ENCODE measurements around the gene CDK3.

CDK3 gene

DNA sequence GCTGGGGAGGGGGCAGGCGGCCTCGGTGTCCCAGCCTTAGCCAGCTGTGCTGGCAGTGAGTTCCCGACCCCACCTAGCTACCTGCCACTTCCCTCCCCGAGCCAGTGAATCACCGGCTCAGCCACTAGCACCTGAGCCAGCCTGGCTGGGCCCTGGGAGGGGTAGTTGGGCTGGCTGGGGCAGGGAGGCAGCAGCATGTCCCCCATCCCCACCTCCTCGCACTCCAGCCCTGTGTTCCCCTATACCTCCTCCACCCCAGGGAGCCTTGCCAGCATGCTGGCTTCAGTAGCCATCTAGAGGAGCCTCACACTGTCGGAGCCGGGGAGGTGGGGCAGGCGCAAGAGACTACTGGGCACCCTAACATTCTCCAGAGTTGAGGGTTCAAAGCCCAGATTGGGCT, 23.7 kb downstream of the CDK3 start:
- Histone ChIP-seq H3K4me1 (ENCODE audit: control insufficient read depth in 1 of 2, insufficient read depth in 2 of 2, low read length in 2 of 2) (peaks cover 0 to 25% of the 10 kb centered on the region in 2 donors), H3K36me3 (ENCODE audit: control insufficient read depth in 1 of 2, insufficient read depth in 2 of 2, low read length in 2 of 2) (peaks cover 0 to 13% of the 10 kb centered on the region in 2 donors), H3K9me3 (ENCODE audit: control insufficient read depth in 1 of 2, low read length in 2 of 2) (no peaks in the 10 kb centered on the region), H3K4me3 (ENCODE audit: low read depth in 1 of 2, low read length in 2 of 2) (no peak overlapping the region), H3K27ac (ENCODE audit: low read depth, low read length) (no peak overlapping the region), H3K9ac (ENCODE audit: low read depth in 1 of 2, low read length in 2 of 2) (no peak overlapping the region), H3K27me3 (ENCODE audit: control insufficient read depth in 1 of 2, insufficient read depth in 2 of 2, low read length in 2 of 2) (peaks cover 0 to under 1% of the 10 kb centered on the region in 2 donors)

DNA sequence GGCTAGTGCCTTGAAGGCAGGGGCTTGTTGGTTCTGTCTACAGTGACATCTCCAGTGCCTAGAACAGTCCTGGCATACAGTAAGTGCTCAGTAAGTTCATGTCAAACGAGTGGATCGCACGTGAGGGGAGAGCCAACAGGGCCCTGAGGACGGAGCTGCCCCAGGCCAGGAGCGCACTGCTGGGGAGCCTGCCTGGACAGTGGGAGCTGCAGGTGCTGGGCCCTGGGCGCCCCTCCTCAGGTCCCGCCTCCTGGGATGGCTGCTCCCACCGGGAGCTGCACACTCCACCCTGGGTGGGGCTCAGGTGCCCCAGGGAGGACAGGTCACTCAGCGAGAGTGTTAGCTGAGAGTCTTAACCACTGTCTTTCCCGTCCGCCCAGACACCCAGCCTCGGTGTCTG, 24.6 kb downstream of the CDK3 start:
- no peaks in the 10 kb centered on the region for H3K9me3 ChIP-seq (ENCODE audit: control insufficient read depth in 1 of 2, low read length in 2 of 2)
- H3K4me3 ChIP-seq (ENCODE audit: low read depth in 1 of 2, low read length in 2 of 2) = peak overlapping the region in 1 of 2 donors; percentile 28
- H3K27me3 ChIP-seq (ENCODE audit: control insufficient read depth in 1 of 2, insufficient read depth in 2 of 2, low read length in 2 of 2) = peaks cover 0 to 3% of the 10 kb centered on the region in 2 donors
- peaks cover 5 to 32% of the 10 kb centered on the region in 2 donors for H3K4me1 ChIP-seq (ENCODE audit: control insufficient read depth in 1 of 2, insufficient read depth in 2 of 2, low read length in 2 of 2)
- no peak overlapping the region for H3K9ac ChIP-seq (ENCODE audit: low read depth in 1 of 2, low read length in 2 of 2)
- H3K27ac ChIP-seq (ENCODE audit: low read depth, low read length) = no peak overlapping the region
- peaks cover 0 to 9% of the 10 kb centered on the region in 2 donors for H3K36me3 ChIP-seq (ENCODE audit: control insufficient read depth in 1 of 2, insufficient read depth in 2 of 2, low read length in 2 of 2)

DNA sequence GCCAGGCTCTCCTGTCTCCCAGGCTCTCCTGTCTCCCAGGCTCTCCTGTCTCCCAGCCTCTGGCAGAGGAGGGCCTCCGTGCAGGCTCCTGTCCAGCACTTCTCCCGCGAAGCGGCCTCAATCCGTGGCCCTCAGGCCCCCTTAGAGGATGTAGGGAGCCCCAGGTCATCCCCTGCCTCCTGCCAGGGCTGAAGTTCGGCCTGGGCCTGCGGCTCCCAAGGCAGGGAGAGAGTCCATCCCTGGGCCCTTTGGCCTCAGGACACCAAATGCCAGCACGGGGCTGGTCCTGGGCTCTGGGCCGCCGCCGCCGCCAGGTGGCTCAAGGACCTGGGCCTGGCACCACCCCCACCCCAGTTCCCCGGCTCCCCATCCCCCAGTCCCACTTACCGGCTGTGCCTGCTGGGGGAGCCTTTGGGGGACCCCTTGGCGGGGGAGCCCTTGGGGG, 26.1 kb downstream of the CDK3 start:
- H3K9ac ChIP-seq (ENCODE audit: low read depth in 1 of 2, low read length in 2 of 2) = peak overlapping the region in 1 of 2 donors; percentile 63
- H3K9me3 ChIP-seq (ENCODE audit: control insufficient read depth in 1 of 2, low read length in 2 of 2) = no peaks in the 10 kb centered on the region
- H3K36me3 ChIP-seq (ENCODE audit: control insufficient read depth in 1 of 2, insufficient read depth in 2 of 2, low read length in 2 of 2) = peaks cover 0 to 9% of the 10 kb centered on the region in 2 donors
- peak overlapping the region; percentile 20 for H3K27ac ChIP-seq (ENCODE audit: low read depth, low read length)
- peak overlapping the region; percentile 52 to 58 for H3K4me3 ChIP-seq (ENCODE audit: low read depth in 1 of 2, low read length in 2 of 2)
- peaks cover 0 to 3% of the 10 kb centered on the region in 2 donors for H3K27me3 ChIP-seq (ENCODE audit: control insufficient read depth in 1 of 2, insufficient read depth in 2 of 2, low read length in 2 of 2)
- peaks cover 5 to 32% of the 10 kb centered on the region in 2 donors for H3K4me1 ChIP-seq (ENCODE audit: control insufficient read depth in 1 of 2, insufficient read depth in 2 of 2, low read length in 2 of 2)

DNA sequence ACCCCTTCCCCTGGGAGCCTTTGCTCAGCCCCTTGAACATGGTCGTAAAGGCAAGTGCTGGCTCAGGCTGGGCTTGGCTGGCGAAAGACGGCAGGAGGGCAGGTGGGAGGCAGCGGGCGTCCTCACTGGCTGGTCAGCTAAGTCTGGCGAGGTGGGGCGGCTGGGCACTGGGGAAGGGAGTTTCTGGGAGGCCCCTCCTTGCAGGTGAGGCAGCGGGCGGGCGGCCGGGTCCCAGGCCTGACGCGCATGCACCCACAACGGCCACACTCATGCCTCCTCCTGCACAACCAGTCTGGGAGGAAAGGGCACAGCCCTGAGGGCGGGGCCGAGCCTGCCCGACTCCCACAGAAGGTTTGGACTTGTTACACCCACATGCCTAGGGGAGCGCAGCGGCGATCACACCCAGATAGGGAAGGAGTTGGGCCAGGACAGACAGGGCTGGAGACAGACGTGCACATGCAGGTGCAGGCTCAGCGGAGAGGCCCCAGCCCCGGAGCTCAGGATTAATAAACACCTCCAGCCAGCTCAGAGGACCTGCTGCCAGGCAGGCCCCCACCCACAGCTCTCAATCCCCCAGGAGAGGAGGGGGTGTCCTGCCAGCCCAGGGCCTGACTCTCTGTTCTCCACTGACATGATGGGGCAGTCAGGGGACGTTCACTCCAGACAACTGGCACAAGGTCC, 26.6 kb downstream of the CDK3 start, which contains the start of gene EVPL:
Gene EVPL (minus strand): TSS at position 148 of the 681 bp plus-strand sequence. CDS start 108 bp downstream, at position 40.
- Histone ChIP-seq H3K36me3 (ENCODE audit: control insufficient read depth in 1 of 2, insufficient read depth in 2 of 2, low read length in 2 of 2) (peaks cover 0 to 9% of the 10 kb centered on the region in 2 donors), H3K4me3 (ENCODE audit: low read depth in 1 of 2, low read length in 2 of 2) (peak within 1 kb of the TSS; percentile 52 to 58), H3K9me3 (ENCODE audit: control insufficient read depth in 1 of 2, low read length in 2 of 2) (no peaks in the 10 kb centered on the region), H3K27ac (ENCODE audit: low read depth, low read length) (peak within 1 kb of the TSS; percentile 32), H3K9ac (ENCODE audit: low read depth in 1 of 2, low read length in 2 of 2) (peak within 1 kb of the TSS in 1 of 2 donors; percentile 63), H3K4me1 (ENCODE audit: control insufficient read depth in 1 of 2, insufficient read depth in 2 of 2, low read length in 2 of 2) (peaks cover 8 to 35% of the 10 kb centered on the region in 2 donors), H3K27me3 (ENCODE audit: control insufficient read depth in 1 of 2, insufficient read depth in 2 of 2, low read length in 2 of 2) (peaks cover 0 to 3% of the 10 kb centered on the region in 2 donors)

DNA sequence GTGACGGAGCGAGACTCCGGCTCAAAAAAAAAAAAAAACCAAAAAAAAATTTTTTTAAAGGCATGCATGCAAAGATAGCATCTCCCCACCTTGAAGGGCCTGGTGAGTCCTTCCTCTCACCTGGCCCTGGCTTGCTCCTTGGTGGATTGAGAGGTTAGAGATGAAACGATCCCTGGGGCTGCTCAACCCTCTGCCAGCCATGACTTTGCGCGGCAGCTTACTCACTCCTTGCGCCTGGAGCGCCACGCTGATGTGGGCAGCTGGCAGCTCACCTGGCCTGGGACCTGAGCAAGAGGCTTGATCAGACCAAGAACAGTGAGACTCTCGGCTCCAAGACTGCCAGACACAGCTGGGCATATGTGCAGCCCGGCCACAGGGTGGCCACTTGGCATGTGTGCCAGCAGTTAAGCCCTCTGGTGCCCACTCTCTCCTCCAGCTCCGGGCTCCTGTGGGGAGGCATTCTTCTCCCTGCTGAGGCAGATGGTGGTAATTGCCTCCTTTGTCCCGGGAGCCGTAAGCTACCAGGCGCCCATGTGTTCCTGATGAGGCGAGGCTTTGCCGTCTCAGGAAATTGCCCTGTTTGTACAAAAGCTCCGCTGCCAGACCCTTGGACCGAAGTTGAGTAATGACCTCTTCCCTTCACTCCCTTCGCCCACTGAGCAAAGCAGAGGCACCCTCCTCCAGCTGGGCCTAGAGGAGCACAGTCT, 31.6 kb downstream of the CDK3 start:
- no peak overlapping the region for H3K27ac ChIP-seq (ENCODE audit: low read depth, low read length)
- H3K9ac ChIP-seq (ENCODE audit: low read depth in 1 of 2, low read length in 2 of 2) = no peak overlapping the region
- no peak overlapping the region for H3K4me3 ChIP-seq (ENCODE audit: low read depth in 1 of 2, low read length in 2 of 2)
- no peaks in the 10 kb centered on the region for H3K9me3 ChIP-seq (ENCODE audit: control insufficient read depth in 1 of 2, low read length in 2 of 2)
- H3K4me1 ChIP-seq (ENCODE audit: control insufficient read depth in 1 of 2, insufficient read depth in 2 of 2, low read length in 2 of 2) = peaks cover 13 to 27% of the 10 kb centered on the region in 2 donors
- H3K36me3 ChIP-seq (ENCODE audit: control insufficient read depth in 1 of 2, insufficient read depth in 2 of 2, low read length in 2 of 2) = peaks cover 0 to 4% of the 10 kb centered on the region in 2 donors
- peaks cover 0 to 3% of the 10 kb centered on the region in 2 donors for H3K27me3 ChIP-seq (ENCODE audit: control insufficient read depth in 1 of 2, insufficient read depth in 2 of 2, low read length in 2 of 2)

DNA sequence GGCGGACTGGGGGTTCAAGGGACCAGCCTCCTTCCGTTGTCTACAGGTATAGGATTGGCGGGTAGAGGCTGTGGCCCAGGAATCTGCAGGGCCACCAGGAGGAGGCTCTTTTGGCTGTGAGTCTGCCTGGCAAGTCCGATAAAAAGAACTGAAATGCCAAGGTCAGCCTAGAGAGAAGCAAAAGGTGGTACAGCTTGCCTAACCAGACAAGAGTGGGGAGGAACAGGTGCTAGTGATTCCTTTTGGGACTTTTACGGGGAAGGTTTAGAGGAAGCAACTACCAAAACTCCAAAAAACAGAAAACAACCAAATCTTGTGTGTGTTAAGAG, 32.1 kb downstream of the CDK3 start:
- Histone ChIP-seq H3K27me3 (ENCODE audit: control insufficient read depth in 1 of 2, insufficient read depth in 2 of 2, low read length in 2 of 2) (peaks cover 0 to 3% of the 10 kb centered on the region in 2 donors), H3K9ac (ENCODE audit: low read depth in 1 of 2, low read length in 2 of 2) (no peak overlapping the region), H3K36me3 (ENCODE audit: control insufficient read depth in 1 of 2, insufficient read depth in 2 of 2, low read length in 2 of 2) (peaks cover 0 to 4% of the 10 kb centered on the region in 2 donors), H3K27ac (ENCODE audit: low read depth, low read length) (no peak overlapping the region), H3K4me1 (ENCODE audit: control insufficient read depth in 1 of 2, insufficient read depth in 2 of 2, low read length in 2 of 2) (peaks cover 13 to 23% of the 10 kb centered on the region in 2 donors), H3K4me3 (ENCODE audit: low read depth in 1 of 2, low read length in 2 of 2) (no peak overlapping the region), H3K9me3 (ENCODE audit: control insufficient read depth in 1 of 2, low read length in 2 of 2) (no peaks in the 10 kb centered on the region)

DNA sequence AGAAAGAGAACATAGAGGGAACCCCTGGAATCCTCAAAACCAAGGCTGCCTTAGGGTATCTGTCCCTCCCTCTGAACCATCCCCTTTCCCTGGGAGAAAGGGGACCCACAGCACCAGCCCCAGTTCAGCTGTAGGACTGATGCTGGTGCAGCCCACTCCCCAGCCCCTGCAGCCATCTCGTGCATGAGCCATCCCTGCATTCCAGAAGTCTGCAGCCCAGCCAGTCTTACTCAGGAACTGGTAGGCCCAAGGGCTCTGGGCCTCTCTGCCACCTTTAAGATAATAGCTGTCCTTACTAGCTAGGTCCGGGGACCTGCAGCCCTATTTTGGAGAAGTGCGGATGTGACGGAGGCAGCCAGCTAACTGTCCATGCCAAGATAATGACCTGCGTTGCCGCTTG, 32.5 kb downstream of the CDK3 start:
- H3K27ac ChIP-seq (ENCODE audit: low read depth, low read length) = no peak overlapping the region
- H3K4me1 ChIP-seq (ENCODE audit: control insufficient read depth in 1 of 2, insufficient read depth in 2 of 2, low read length in 2 of 2) = peaks cover 13 to 21% of the 10 kb centered on the region in 2 donors

DNA sequence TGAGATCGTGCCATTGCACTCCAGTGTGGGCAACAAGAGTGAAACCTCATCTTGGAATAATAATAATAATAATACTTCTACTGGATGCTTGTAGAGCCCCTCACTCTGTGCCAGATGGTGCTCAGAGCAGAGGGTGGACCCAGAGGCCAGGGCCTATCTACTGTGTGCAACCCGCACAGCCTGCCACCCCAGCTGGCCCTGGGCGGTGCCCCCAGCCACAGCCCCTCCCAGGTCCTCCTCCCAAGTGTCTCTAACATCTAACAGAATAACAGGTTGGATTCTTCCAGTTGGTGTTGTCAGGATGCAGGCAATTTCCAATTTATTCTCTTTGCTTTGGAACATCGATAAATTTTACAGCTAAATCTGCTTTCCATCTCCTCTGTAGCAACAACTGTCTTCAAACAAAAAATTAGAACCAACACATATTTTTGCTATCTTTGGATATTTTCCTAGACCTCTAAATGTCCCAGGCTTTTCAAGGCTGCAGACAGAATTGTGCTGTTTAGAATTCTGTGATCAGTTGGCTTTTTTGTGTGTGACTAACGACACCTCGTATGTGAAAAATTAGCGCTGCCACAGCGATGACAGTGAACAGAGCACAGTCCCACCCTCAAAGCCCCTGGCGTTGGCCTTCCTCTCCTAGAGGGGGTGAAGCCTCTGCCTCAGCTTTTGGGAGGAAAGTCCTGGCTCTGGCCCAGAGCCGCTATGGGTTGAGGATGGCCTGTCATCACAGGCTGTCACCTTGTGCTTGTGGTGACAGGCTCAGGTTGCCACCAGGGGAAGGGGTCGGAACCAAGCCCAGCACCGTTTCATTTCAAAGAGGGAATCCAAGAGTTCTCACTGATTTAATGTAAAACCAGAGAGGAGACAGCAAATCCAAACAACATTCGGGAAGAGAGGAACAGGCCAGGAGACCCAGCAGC, 34.0 kb downstream of the CDK3 start:
- no peaks in the 10 kb centered on the region for H3K27me3 ChIP-seq (ENCODE audit: control insufficient read depth in 1 of 2, insufficient read depth in 2 of 2, low read length in 2 of 2)
- H3K9ac ChIP-seq (ENCODE audit: low read depth in 1 of 2, low read length in 2 of 2) = no peak overlapping the region
- H3K36me3 ChIP-seq (ENCODE audit: control insufficient read depth in 1 of 2, insufficient read depth in 2 of 2, low read length in 2 of 2) = peaks cover 17 to 21% of the 10 kb centered on the region in 2 donors
- H3K4me1 ChIP-seq (ENCODE audit: control insufficient read depth in 1 of 2, insufficient read depth in 2 of 2, low read length in 2 of 2) = peaks cover 10 to 11% of the 10 kb centered on the region in 2 donors
- H3K4me3 ChIP-seq (ENCODE audit: low read depth in 1 of 2, low read length in 2 of 2) = no peak overlapping the region
- no peaks in the 10 kb centered on the region for H3K9me3 ChIP-seq (ENCODE audit: control insufficient read depth in 1 of 2, low read length in 2 of 2)
- H3K27ac ChIP-seq (ENCODE audit: low read depth, low read length) = no peak overlapping the region

More for the DNA sequence above, 32.5 kb downstream of the CDK3 start:
- Histone ChIP-seq H3K27me3 (ENCODE audit: control insufficient read depth in 1 of 2, insufficient read depth in 2 of 2, low read length in 2 of 2) (peaks cover 0 to 3% of the 10 kb centered on the region in 2 donors), H3K9me3 (ENCODE audit: control insufficient read depth in 1 of 2, low read length in 2 of 2) (no peaks in the 10 kb centered on the region), H3K4me3 (ENCODE audit: low read depth in 1 of 2, low read length in 2 of 2) (no peak overlapping the region), H3K36me3 (ENCODE audit: control insufficient read depth in 1 of 2, insufficient read depth in 2 of 2, low read length in 2 of 2) (peaks cover 1 to 6% of the 10 kb centered on the region in 2 donors), H3K9ac (ENCODE audit: low read depth in 1 of 2, low read length in 2 of 2) (no peak overlapping the region)

DNA sequence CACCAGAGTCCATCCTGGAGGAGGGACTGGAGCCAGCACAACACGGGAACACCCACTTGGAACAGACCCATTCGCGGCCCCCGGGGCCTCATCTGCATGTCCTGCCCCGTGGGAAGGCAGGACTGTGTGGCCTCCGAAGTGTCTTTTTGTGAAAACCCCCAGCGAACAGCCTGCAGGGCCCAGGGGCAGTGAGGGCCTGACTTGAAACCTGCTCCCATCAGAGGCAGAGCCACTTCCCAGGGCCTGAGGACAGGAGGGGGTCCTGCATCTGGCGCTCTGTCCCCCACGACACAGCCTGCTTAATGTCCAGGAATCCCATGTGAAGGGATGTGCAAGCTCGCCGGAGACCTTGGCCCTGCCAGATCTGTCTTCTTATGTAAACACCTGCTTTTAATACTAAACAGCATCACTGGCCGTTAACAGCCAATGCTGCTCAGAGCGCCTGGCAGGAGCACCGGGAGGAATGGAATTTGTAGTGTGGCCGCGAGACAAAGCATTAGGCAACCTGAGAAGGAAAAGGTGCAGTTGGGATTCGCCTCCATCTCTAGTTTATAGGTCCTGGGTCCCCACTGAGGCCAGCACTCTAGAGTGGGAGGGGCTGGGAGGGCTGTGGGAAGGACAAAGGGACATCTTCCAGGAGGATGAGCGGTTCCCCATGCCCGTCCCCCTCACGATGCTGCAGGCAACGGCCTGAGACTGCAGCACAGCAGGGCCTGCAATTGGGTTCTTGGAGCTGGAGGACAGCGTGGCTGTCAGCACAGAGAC, 36.0 kb downstream of the CDK3 start:
- Histone ChIP-seq H3K9me3 (ENCODE audit: control insufficient read depth in 1 of 2, low read length in 2 of 2) (no peaks in the 10 kb centered on the region), H3K27me3 (ENCODE audit: control insufficient read depth in 1 of 2, insufficient read depth in 2 of 2, low read length in 2 of 2) (no peaks in the 10 kb centered on the region), H3K27ac (ENCODE audit: low read depth, low read length) (no peak overlapping the region), H3K9ac (ENCODE audit: low read depth in 1 of 2, low read length in 2 of 2) (no peak overlapping the region), H3K4me1 (ENCODE audit: control insufficient read depth in 1 of 2, insufficient read depth in 2 of 2, low read length in 2 of 2) (peaks cover 7 to 8% of the 10 kb centered on the region in 2 donors), H3K36me3 (ENCODE audit: control insufficient read depth in 1 of 2, insufficient read depth in 2 of 2, low read length in 2 of 2) (peaks cover 29 to 41% of the 10 kb centered on the region in 2 donors), H3K4me3 (ENCODE audit: low read depth in 1 of 2, low read length in 2 of 2) (no peak overlapping the region)

Data from duodenal mucosa (tissue), 2 donors.